Measurements from ENCODE around the gene ZGPAT. TPM values are rescaled to one million over a fixed set of nuclear protein-coding genes. Genes with fewer than 3 reads are reported as not detected.

The ZGPAT gene
- total RNA-seq, 1 donor from 2014 or later = 38.1 TPM

DNA sequence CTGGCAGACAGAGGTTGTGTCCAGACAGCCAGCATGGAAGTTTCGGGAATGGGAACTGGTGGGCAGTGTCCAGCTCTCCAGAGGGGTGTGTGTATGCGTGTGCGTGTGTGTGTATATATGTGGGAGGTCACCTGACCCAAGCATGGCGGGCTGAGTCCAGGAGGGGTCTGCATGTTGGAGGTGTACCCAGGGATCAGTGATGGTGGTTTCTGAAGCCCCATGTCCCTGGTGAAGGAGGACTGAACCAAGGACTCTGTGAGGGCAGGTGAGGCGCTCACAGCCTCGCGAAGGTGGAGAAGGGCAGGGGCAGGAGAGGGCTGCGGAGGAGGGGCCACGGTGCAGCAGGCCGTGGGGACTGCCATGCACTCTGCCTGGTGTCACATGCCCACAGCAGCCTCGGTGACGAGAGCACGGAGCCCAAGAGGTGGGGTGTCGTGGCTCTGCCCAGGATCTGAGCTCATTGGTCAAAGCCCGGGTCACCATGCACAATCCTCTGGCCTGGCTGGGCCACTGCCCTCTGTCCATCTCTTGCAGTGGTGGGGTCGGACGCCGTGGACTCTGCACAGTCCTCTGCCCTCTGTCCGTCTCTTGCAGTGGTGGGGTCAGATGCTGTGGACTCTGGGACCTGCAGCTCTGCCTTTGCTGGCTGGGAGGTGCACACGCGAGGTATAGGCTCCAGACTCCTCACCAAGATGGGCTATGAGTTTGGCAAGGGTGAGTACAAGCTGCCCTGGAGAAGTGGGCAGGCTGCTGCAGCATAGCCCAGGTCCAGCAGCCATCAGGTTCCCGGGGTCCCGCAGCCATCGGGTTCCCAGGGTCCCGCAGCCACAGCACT lies 26.5 kb downstream of the ZGPAT start:
- Mint-ChIP-seq H3K4me3 (peak overlapping the region; percentile 20), H3K27me3 (no peaks in the 10 kb centered on the region), H3K27ac (peak overlapping the region; percentile 62), H3K4me1 (peaks cover 25% of the 10 kb centered on the region), H3K36me3 (ENCODE audit: low read depth) (peaks cover 25% of the 10 kb centered on the region), H3K9me3 (no peaks in the 10 kb centered on the region)
- intact Hi-C loops (cut with micrococcal nuclease) = loop anchor here (5.0 to 10.0 kb wide), 2 partner anchors 97 to 240 kb away; partner anchors contain the start of gene SAMD10
- no peak for DNase-seq

DNA sequence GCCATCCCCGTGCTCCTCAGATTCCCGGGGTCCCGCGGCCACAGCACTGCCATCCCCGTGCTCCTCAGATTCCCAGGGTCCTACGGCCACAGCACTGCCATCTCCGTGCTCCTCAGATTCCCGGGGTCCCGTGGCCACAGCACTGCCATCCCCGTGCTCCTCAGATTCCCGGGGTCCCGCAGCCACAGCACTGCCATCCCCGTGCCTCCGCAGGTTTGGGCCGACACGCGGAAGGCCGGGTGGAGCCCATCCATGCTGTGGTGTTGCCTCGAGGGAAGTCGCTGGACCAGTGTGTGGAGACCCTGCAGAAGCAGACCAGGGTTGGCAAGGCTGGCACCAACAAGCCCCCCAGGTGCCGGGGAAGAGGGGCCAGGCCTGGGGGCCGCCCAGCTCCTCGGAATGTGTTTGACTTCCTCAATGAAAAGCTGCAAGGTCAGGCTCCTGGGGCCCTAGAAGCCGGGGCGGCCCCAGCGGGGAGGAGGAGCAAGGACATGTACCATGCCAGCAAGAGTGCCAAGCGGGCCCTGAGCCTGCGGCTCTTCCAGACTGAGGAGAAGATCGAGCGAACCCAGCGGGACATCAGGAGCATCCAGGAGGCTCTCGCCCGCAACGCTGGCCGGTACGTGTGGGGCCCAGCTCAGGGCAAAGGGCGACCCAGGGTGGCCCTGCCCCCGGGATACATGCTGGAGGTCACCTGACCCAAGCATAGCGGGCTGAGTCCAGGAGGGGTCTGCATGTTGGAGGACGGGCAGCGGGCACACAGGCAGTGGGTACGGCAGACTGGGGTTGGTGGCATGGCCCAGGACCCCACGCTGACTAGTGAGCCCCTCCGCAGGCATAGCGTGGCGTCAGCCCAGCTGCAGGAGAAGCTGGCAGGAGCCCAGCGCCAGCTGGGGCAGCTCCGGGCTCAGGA lies 27.4 kb downstream of the ZGPAT start:
- intact Hi-C loops (cut with micrococcal nuclease) = loop anchor here (5.0 to 10.0 kb wide), 2 partner anchors 98 to 240 kb away; partner anchors contain the start of gene SAMD10
- DNase-seq = no peak
- H3K27me3 Mint-ChIP-seq = no peaks in the 10 kb centered on the region
- H3K27ac Mint-ChIP-seq = no peak overlapping the region
- H3K4me3 Mint-ChIP-seq = no peak overlapping the region
- H3K4me1 Mint-ChIP-seq = peaks cover 19% of the 10 kb centered on the region
- no peaks in the 10 kb centered on the region for H3K9me3 Mint-ChIP-seq
- peaks cover 19% of the 10 kb centered on the region for H3K36me3 Mint-ChIP-seq (ENCODE audit: low read depth)

DNA sequence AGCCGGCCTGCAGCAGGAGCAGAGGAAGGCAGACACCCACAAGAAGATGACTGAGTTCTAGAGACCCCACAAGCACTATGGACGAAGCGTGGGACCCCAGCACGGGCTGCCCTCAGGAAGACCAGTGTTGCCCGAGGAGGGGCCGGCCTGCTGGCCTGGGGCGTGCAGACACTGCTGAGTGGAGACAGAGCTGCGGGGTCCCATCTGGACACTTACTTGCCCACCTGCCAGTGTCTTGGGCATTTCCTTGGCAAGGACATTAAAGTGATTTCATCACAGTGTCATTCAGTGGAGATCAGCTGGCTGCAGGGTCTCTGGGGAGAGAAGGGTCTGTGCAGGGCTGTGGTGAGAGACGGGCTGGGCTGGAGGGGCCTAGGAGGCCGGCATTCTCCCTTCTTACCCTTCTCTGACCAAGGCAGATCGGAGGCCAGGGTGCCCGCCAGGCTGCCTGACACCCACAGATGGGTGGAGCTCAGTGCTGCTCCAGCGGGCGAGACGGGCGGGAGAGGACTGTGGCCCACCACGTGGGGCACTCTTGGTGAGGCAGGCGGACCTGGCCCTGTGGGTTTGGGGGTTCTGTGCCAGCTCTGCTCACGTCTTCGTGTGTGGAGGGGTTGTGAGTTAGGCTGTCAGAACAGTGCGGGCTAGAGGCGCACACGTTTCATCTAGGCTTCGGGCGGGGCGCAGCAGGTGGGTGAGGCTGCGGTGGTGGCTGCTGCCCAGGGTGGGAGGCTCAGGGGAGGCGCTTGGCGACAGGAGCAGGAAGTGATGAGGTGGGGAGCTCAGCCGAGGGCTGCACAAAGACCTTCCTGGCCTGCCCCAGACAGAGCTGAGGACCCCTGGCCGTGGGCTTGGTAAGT lies 28.2 kb downstream of the ZGPAT start, which contains the start of gene LIME1:
LIME1 (plus strand) TSS at position 806 of the 860 bp plus-strand sequence. CDS start 886 bp downstream, outside the sequence.
- Mint-ChIP-seq H3K27ac (peak within 1 kb of the TSS; percentile 49), H3K36me3 (ENCODE audit: low read depth) (peaks cover 17% of the 10 kb centered on the region), H3K27me3 (no peaks in the 10 kb centered on the region), H3K9me3 (no peaks in the 10 kb centered on the region), H3K4me3 (peak within 1 kb of the TSS; percentile 81), H3K4me1 (peaks cover 19% of the 10 kb centered on the region)
- intact Hi-C loops (cut with micrococcal nuclease) = loop anchor here (10.0 kb wide), 1 partner anchor 239 kb away; the partner anchor contains the start of gene SAMD10
- DNase-seq = peak; percentile 90

DNA sequence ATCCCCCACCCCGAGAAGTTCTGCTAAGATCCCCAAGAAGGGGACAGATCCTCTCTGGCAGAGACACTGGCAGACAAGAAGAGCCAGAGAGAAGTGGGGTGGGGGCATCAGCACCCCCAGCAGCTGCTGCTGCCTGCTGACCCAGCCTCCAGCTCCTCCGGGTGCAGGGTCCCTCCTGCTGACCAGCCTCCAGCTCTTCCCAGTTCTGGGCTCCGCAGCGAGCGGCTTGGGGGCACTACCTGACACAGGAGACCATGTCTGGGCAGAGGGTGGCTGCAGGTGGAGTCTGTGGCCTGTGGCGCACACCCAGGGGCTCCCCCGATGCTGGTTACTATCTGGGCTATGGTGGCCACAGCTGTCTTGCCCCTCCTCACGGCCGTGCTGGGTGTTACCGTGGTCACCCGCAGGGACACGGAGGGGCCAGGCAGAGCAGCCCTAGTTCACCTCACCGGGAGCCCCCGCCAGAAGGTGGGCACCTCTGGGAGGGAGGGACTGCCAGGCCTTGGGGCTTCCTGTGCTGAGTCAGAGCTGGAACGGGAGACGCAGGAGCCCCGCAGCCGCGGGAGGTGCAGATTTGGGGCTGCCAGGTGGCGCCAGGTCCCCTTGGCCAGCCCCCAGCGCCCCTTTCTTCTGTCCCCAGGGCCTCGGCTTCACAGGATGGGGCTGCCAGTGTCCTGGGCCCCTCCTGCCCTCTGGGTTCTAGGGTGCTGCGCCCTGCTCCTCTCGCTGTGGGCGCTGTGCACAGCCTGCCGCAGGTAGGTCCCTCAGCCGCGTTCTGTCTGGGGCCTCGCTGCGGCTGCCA lies 29.3 kb downstream of the ZGPAT start:
- DNase-seq = peak; percentile 85
- Mint-ChIP-seq H3K4me3 (peak overlapping the region; percentile 81), H3K27ac (peak overlapping the region; percentile 49), H3K9me3 (no peaks in the 10 kb centered on the region), H3K4me1 (peaks cover 19% of the 10 kb centered on the region), H3K27me3 (no peaks in the 10 kb centered on the region), H3K36me3 (ENCODE audit: low read depth) (peaks cover 17% of the 10 kb centered on the region)
- intact Hi-C loops (cut with micrococcal nuclease) = loop anchor here (1.0 to 10.0 kb wide), 2 partner anchors 14 to 238 kb away; partner anchors contain the start of gene SAMD10

DNA sequence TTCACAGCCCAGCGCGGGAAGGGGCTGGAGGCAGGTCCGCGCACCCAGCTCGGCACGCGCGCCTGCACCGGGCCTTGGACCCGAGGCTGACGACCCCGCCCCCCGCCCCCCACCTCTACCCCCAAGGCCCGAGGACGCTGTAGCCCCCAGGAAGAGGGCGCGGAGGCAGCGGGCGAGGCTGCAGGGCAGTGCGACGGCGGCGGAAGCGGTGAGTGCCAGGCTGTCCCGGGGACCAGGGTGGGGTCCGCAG lies 29.8 kb downstream of the ZGPAT start:
- H3K27ac Mint-ChIP-seq = no peak overlapping the region
- no peaks in the 10 kb centered on the region for H3K9me3 Mint-ChIP-seq
- H3K36me3 Mint-ChIP-seq (ENCODE audit: low read depth) = peaks cover 17% of the 10 kb centered on the region
- peaks cover 19% of the 10 kb centered on the region for H3K4me1 Mint-ChIP-seq
- no peaks in the 10 kb centered on the region for H3K27me3 Mint-ChIP-seq
- DNase-seq = no peak
- intact Hi-C loops (cut with micrococcal nuclease) = loop anchor here (1.0 to 10.0 kb wide), 2 partner anchors 14 to 237 kb away; partner anchors contain the start of gene SAMD10
- peak overlapping the region; percentile 59 for H3K4me3 Mint-ChIP-seq

DNA sequence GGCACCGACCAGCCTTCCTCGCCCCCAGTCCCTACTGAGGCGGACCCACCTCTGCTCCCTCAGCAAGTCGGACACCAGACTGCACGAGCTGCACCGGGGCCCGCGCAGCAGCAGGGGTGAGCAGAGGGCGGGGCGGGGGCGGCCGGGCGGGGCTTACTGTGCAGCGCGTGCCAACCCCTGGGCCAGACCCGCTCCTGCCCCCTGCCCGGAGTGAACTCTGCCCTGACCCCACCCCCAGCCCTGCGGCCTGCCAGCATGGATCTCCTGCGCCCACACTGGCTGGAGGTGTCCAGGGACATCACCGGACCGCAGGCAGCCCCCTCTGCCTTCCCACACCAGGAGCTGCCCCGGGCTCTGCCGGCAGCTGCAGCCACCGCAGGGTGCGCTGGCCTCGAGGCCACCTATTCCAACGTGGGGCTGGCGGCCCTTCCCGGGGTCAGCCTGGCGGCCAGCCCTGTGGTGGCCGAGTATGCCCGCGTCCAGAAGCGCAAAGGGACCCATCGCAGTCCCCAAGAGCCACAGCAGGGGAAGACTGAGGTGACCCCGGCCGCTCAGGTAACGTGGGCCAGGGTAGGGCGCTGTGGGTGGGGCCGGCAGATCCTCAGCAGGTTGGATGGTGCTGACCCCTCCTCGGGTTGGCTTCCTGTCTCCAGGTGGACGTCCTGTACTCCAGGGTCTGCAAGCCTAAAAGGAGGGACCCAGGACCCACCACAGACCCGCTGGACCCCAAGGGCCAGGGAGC lies 30.3 kb downstream of the ZGPAT start:
- intact Hi-C loops (cut with micrococcal nuclease) = loop anchor here (1.0 to 10.0 kb wide), 2 partner anchors 13 to 237 kb away; partner anchors contain the start of gene SAMD10
- Mint-ChIP-seq H3K27ac (no peak overlapping the region), H3K36me3 (ENCODE audit: low read depth) (peaks cover 17% of the 10 kb centered on the region), H3K4me3 (peak overlapping the region; percentile 59), H3K27me3 (no peaks in the 10 kb centered on the region), H3K9me3 (no peaks in the 10 kb centered on the region), H3K4me1 (peaks cover 19% of the 10 kb centered on the region)
- peak; percentile 80 for DNase-seq

DNA sequence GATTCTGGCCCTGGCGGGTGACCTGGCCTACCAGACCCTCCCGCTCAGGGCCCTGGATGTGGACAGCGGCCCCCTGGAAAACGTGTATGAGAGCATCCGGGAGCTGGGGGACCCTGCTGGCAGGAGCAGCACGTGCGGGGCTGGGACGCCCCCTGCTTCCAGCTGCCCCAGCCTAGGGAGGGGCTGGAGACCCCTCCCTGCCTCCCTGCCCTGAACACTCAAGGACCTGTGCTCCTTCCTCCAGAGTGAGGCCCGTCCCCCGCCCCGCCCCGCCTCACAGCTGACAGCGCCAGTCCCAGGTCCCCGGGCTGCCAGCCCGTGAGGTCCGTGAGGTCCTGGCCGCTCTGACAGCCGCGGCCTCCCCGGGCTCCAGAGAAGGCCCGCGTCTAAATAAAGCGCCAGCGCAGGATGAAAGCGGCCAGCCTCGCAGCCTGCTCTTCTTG lies 30.9 kb downstream of the ZGPAT start:
- Mint-ChIP-seq H3K9me3 (no peaks in the 10 kb centered on the region), H3K36me3 (ENCODE audit: low read depth) (peaks cover 15% of the 10 kb centered on the region), H3K4me1 (peaks cover 19% of the 10 kb centered on the region), H3K27me3 (no peaks in the 10 kb centered on the region), H3K4me3 (peak overlapping the region; percentile 59), H3K27ac (no peak overlapping the region)
- peak; percentile 72 for DNase-seq
- intact Hi-C loops (cut with micrococcal nuclease) = loop anchor here (10.0 kb wide), 1 partner anchor 236 kb away; the partner anchor contains the start of gene SAMD10

DNA sequence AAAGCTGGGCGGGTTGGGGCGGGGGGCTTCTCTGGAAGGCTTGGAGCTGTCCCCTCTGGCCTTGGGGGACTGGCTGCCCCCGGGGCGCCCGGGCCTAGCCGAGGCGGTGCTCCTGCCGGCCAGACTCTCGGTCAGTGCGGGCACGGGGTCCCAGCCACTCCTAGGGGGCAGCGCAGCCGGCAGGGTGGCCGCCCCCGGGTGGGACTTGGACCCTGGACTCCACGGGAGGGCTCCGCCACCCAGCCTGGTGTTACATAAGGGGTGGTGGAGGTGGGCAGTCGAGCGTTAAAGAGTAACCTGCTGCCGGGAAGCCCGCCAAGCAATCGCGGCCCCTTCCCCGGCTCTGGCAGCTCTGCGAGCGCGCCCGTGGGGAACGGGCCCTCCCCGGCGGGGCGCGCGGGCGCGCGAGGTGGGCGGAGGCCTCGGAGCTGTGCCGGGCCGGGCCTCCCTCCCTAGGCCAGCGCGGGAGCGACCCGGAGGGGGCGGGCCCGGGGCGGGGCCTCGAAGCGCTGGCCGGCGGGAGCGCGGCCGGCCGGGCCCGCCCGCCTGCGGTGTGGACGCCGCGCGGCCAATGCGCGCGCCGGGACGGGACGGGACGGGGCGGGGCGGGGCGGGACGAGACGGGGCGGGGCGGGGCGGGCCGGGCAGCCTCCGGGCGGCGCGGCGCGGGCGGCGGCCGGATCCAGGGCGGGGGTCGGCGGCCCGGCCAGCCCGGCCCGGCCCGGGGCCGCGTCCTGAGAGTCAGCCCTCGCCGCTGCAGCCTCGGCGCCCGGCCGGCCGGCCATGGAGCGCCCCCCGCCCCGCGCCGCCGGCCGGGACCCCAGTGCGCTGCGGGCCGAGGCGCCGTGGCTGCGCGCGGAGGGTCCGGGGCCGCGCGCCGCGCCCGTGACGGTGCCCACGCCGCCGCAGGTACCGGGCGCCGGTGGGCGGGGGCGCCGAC lies 31.6 kb downstream of the ZGPAT start, which contains the start of gene SLC2A4RG:
SLC2A4RG (plus strand) TSS at position 647 of the 940 bp plus-strand sequence; CDS start at position 784, 137 bp downstream.
- Mint-ChIP-seq H3K4me1 (peaks cover 15% of the 10 kb centered on the region), H3K36me3 (ENCODE audit: low read depth) (peaks cover 9% of the 10 kb centered on the region), H3K4me3 (peak within 1 kb of the TSS; percentile 59), H3K9me3 (no peaks in the 10 kb centered on the region), H3K27ac (no peak within 1 kb of the TSS), H3K27me3 (no peaks in the 10 kb centered on the region)
- peak; percentile 93 for DNase-seq
- intact Hi-C loops (cut with micrococcal nuclease) = loop anchor here (5.0 to 10.0 kb wide), 2 partner anchors 32 to 235 kb away; partner anchors contain the start of genes ARFRP1, SAMD10 and ZGPAT

DNA sequence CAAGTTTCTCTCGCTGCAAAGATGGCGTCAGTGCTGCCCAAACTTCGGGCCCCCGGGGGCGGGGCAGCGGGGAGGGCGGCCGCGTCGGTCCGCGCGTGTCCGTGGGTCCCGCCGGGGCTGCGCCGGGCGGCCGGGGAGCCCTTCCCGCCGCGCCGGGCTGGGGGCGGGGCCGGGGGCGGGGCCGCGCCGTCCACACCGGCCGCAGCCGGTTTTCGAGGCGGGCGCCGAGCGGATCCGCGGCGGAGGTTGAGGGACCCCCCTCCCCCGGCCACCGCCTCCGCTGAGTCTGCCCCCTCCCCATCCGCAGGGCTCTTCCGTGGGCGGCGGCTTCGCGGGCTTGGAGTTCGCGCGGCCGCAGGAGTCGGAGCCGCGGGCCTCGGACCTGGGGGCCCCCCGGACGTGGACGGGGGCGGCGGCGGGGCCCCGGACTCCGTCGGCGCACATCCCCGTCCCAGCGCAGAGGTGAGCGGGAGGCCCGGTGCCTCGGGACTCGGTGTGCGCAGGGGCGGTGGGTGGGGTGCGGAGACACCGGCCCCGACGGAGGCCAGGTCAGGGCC lies 32.3 kb downstream of the ZGPAT start:
- Mint-ChIP-seq H3K9me3 (no peaks in the 10 kb centered on the region), H3K4me1 (peaks cover 15% of the 10 kb centered on the region), H3K4me3 (peak overlapping the region; percentile 51), H3K27ac (no peak overlapping the region), H3K36me3 (ENCODE audit: low read depth) (peaks cover 9% of the 10 kb centered on the region), H3K27me3 (no peaks in the 10 kb centered on the region)
- DNase-seq = peak; percentile 89
- intact Hi-C loops (cut with micrococcal nuclease) = loop anchor here (5.0 kb wide), 1 partner anchor 33 kb away; the partner anchor contains the start of genes ARFRP1 and ZGPAT

DNA sequence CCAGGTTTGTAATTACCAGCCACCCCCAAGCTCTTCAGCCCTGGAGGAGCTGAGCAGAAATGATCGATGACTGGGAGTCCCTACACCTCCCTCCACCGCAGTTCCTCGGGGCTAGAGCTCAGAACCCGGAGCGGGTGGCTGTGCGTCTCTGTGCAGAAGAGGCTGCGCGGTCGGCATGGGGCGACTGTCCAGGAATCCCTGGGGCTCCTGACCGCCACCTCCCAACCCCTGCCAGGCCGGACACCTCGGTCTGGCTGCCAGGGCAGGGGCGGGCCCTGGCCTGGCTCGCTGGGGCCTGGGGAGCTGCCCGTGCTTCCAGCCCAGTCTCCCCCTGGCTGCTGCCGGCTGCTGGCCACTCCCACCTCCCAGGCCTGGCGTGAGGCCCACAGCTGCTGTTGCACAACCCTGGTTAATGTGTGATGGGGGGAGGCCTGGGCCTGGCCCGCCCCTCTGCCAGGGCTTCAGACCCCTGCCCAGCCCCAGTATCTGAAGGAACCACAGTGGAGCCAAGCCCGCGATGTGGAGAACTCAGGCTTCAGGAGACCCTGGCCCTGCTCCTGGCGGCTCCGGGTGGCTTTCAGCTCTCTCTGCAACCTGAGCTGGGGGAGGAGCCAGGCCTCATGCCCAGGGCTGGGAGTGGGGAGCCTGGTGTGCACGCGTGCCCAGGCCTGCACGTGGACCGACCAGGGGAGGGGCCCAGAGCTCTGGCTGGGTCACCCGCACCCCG lies 33.0 kb downstream of the ZGPAT start:
- Mint-ChIP-seq H3K9me3 (no peaks in the 10 kb centered on the region), H3K27me3 (no peaks in the 10 kb centered on the region), H3K36me3 (ENCODE audit: low read depth) (peaks cover 9% of the 10 kb centered on the region), H3K4me3 (peak overlapping the region; percentile 51), H3K27ac (no peak overlapping the region), H3K4me1 (peaks cover 15% of the 10 kb centered on the region)
- peak; percentile 80 for DNase-seq
- intact Hi-C loops (cut with micrococcal nuclease) = loop anchor here (5.0 kb wide), 1 partner anchor 33 kb away; the partner anchor contains the start of genes ARFRP1 and ZGPAT

All from activated CD4-positive, alpha-beta T cell treated with anti-CD3 and anti-CD28 coated beads, Interleukin-2, amount 10 ng/mL, durations not matched to agents 24 days and 14 days (primary cell).